Measurements from ENCODE around the gene LRRC2.
"Not testable (repeated sequence)": the region's sequence is repeated elsewhere in the genome, so short reads cannot be mapped to it uniquely, and the experiment has no call there.

The LRRC2 gene

DNA sequence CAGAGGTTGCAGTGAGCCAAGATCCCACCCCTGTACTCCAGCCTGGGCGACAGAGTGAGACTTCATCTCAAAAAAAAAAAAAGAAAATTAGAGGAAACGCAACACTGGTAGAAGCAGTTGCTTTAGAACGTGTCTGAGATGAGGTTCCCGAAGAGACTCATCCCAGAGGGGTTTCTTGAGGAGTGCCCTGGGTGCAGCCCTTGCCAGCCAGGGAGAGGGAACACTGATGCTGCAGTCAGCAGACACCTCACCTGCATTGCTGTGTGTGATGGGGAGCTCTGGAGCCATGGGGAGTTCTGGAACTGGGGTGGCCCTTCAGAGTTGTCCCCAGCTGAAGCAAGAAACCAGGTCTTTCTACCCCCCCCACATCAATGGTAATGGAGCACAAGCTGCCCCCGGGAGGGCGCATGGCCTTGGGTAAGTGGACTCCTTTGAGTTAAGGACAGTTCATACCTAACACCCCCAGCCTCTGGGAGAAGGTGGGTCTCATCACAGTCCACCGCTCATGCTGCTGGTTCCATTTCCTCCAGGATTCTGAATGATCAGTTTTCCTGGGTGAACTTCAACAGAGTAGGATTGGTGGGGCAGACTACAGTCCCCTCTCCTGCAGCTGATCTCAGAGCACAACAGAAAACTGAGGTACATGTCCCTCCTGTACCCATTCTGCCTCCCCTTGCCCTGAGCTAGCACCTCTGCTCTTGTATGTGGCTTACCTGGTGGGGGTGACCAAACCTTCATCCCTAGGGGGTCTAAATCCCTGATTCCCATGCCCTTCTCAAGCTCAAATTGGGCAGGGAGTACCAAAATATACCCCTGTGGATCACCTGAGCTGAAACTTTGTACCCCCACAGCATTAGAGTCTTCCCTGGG is 18.7 kb upstream of the LRRC2 start:
- FAIRE-seq = no peak

DNA sequence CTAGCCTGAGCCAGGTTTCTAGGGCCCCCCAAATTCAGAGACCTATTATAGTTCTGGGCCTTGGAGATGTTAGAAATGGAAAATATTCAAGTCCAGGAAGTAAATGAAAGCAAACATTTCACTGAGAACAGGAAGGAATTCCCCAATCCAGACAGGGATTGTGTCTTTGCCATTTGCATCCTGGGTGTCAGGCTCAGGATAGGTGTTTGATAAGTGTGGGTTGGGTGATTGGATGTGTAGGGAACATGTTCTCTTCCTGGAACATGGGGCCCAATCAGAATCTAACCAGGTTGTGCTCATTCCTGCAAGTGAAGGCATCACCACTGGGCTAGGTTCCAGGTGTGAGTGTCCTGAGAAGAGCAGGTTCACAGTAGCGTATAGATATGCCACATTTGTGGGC is 14.6 kb upstream of the LRRC2 start:
- FAIRE-seq = no peak

More for the DNA sequence above, 18.7 kb upstream of the LRRC2 start:
- DNase-seq (ENCODE audit: insufficient read length, low spot score) = no peak

DNA sequence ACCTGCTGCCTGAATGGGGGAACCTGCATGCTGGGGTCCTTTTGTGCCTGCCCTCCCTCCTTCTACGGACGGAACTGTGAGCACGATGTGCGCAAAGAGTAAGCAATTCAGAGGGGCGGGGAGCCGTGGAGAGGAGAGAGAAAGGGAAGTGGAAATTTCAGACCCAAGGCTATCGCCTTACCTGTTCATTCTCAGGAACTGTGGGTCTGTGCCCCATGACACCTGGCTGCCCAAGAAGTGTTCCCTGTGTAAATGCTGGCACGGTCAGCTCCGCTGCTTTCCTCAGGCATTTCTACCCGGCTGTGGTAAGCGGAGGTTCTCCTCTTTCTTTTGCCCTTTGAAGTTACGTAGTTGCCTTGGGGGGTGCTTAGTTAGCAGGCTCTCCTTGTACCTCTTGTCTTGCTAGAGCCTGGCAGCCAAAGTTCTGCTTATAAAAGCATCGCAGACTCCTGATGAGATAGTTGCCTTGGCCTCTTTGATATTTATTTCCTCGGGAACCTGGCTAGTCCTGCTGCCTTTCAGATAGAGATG is 13.7 kb upstream of the LRRC2 start:
- no peak for FAIRE-seq

More for the DNA sequence above, 14.6 kb upstream of the LRRC2 start:
- no peak for DNase-seq (ENCODE audit: insufficient read length, low spot score)

DNA sequence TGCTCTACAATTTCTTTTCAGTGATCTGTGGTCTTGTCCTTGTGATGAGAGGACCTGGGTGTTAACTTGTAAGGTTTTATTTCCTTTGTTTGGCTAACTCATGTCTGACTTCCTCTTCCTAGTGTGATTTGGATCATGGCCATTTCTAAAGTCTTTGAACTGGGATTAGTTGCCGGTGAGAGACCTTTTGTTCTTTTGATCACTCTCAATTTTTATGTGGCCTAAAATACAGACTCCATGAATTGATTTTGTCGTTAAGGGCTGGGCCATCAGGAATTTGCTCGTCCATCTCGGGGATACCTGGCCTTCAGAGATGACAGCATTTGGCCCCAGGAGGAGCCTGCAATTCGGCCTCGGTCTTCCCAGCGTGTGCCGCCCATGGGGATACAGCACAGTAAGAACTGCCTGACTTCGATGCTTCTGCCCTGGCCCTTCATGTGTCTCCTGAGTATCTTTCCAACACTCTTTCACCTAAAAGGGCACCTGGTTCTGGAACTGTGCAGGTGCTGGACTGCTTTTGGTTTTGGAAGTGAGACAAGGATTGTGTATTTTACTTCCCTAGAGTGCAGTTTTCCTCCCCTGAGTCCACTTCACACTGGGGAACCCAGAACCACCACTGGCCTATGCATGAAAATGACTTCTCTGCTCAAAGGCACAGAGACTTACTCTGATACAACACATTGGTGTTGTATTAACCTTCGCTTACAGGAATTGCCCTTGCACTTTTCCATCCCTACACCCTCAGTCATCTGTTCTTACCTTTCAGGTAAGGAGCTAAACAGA is 13.1 kb upstream of the LRRC2 start:
- no peak for DNase-seq (ENCODE audit: insufficient read length, low spot score)
- no peak for FAIRE-seq

More for the DNA sequence above, 13.7 kb upstream of the LRRC2 start:
- DNase-seq (ENCODE audit: insufficient read length, low spot score) = no peak

DNA sequence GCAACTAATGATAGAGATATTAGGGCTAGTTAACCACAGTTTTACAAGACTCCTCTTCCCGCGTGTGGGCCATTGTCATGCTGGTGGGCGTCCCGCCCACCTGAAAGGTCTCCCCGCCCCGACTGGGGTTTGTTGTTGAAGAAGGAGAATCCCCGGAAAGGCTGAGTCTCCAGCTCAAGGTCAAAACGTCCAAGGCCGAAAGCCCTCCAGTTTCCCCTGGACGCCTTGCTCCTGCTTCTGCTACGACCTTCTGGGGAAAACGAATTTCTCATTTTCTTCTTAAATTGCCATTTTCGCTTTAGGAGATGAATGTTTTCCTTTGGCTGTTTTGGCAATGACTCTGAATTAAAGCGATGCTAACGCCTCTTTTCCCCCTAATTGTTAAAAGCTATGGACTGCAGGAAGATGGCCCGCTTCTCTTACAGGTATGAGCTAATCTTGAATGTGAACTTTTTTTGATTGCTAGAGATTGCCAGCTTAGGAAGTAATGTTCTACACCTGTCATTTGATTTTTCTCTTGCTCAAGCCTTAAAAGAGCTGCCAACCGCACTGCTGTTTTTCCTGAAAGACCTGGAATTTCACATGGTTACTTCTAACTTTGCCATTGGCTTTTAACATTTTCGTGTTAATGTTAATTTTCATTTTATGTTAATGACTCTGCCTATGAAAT is 11.6 kb upstream of the LRRC2 start:
- FAIRE-seq; DNase-seq (ENCODE audit: insufficient read length, low spot score): not testable (repeated sequence)

DNA sequence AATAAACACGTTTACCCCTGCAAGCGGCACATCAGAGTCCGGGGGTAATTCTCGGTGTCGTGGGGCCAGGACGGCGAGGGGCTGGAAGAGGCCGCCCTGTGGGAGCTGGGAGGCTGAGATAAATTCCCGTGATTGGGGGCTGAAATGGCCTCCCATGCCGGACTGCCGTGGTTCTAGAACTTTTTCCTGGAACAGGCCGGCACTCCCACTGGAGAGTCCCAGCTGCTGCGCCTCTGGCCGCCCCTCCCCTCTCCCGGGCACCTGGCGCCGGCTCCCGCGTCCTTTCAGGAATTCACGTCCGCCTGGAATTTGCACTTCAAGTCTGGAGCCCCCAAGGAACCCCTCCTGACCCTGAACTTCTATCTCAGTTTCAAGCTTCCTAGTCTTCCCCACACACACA is 10.8 kb upstream of the LRRC2 start:
- FAIRE-seq (no peak), DNase-seq (ENCODE audit: insufficient read length, low spot score) (no peak)

DNA sequence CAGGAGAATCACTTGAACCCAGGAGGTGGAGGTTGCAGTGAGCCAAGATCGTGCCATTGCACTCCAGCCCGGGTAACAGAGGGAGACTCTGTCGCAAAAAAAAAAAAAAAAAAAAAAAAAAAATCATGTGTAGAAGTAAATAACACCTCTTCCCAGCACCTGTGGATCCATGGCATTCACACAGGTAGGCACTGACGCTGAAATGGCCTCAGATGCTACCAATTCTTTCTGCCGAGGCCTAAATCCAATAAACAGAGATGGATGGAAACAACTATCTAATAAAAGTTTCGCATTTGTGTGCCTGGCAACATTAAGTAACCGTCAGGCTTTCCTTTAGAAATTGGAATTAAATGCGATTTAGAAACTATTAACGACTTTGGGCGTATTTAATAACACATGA is 10.3 kb upstream of the LRRC2 start:
- DNase-seq (ENCODE audit: insufficient read length, low spot score) (no peak), FAIRE-seq (no peak)

DNA sequence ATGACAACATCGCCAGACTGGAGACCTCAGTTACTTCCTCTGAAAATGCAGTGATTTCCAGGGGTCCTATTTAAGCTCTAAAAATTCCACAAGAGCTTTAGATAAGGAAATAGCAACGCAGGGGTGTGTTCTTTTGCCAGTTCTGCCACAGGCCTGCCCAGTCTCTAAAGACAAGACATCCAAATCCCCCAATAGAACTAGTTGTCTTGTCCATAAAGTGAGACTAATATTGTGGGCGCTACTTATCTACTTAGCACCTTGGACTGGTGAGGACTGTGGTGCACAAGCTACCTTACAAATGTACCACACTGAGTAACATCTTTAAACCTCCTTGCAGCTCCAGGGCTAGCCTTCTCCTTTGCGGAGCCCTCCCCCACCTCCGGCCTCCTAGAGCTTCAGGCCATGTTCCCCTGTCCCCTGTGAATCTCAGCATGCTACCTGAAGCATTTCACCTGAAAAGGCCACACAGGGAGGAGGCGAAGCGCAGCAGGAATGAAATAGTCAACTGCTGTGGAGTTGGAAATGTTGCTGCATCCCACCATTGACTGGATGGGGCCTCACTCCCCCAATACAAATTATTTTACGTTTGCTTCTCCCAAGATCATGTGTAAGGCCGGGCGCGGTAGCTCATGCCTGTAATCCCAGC is 9.6 kb upstream of the LRRC2 start:
- FAIRE-seq (no peak), DNase-seq (ENCODE audit: insufficient read length, low spot score) (no peak)

DNA sequence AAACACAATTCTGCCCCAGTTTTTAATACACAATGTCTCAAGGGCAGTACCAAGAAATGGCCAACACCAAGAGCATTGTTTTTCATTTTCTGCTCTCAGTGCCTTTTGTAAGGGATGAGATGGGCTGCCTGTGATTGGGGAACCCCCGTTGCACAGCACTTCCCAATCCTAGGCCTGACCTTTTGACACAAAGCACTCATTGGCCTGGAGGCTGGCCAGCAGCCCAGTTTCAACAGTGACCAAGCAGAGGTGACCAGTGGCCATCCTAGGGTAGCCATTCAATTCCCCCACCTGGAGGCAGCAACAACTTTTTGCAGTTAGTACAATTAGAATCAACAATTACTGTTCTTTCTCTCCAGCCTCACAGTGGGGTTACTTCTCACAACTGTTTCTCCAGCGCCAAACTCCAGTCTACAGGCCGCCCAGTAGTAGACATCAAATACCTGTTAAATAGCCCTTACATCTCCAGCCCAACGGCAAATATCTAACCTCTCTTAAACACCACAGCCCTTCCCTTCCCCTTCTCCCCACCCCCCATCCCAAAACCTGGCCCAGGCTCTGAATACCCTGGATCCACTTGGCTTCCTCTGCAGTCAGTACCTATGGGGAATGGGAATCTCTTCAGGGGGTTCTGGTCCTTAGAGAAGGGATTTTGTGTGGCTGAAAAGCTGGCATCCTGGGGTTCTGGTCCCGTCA is 8.9 kb upstream of the LRRC2 start:
- DNase-seq (ENCODE audit: insufficient read length, low spot score) = no peak
- no peak for FAIRE-seq

DNA sequence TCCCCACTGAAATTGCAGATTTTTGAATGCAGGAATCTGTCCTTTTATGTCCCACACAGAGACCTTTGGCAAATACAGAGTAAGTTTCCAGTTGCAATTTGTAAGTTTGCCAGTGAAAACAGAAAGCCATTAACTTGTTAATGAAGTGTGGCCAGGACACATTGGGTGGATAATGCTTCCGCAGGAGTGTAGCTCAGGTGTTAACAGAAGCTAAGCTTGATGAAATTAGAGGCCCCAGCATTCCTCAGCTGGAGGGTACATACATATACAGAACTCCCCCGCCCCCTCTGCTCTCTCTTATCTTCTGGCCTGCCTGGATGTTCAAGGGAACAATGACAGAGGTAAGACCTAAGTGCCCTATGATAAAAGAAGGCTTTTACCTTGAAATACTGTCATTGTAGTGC is 8.1 kb upstream of the LRRC2 start:
- DNase-seq (ENCODE audit: insufficient read length, low spot score) = no peak
- no peak for FAIRE-seq

DNA sequence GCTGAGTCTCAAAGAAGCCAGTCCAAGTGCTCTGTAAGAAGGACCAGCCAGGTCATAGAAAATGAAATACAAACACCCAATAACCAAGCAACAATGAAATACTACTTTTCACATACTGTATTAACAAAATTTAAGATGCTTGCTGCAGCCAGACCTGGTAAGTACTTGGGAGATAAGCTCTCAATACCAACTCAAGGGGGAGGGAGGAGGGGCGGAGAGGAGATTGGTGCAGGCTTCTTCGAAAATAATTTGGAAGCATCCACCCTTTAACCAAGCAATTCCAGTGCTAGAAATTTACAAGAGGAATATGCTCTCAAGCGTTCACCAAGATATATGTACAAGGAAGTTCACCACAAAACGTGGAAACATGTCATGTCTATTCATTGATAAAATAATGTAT is 7.6 kb upstream of the LRRC2 start:
- DNase-seq (ENCODE audit: insufficient read length, low spot score) (no peak), FAIRE-seq (no peak)

DNA sequence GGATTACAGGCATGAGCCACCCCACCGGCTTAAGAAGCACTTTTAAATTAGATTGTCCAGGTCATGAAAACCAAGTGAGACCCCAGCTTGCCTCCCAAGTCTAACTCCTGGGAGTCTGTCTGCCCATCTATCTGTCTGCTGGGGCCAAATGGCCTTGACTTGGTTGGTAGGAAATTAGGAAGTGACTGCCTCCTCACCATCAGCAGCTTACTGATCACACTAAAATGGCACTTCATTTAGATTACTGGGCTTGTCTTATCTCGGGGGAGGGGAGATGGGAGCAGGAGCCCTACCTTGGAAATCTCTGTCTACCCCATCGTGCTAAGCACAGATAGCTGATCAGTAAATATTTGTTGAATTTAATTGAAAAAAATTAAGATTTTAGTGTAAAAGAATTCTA is 5.6 kb upstream of the LRRC2 start:
- DNase-seq (ENCODE audit: insufficient read length, low spot score) (no peak), FAIRE-seq (no peak)

DNA sequence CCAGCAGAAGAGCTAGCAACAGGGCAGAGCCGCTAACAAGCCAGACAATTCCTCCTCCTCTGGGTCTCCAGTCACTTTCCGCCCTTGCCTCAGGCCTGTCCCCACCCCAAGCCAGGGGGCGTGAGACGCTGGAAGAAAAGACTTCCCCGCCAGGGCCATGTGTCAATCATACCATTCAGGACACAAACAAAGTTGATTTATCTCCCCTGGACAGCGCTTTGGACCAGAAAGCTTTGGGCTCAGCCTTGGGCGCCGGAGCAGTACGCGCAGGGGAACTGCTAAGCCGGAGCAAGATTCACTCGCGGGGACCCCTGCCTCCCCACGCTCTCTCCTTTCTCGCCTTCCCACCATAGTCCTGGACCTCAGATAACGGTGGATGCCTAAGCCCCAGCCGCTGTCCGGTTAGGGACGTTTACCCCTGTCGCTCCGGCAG is 479 bp downstream of the LRRC2 start:
- FAIRE-seq (no peak), DNase-seq (ENCODE audit: insufficient read length, low spot score) (no peak)

DNA sequence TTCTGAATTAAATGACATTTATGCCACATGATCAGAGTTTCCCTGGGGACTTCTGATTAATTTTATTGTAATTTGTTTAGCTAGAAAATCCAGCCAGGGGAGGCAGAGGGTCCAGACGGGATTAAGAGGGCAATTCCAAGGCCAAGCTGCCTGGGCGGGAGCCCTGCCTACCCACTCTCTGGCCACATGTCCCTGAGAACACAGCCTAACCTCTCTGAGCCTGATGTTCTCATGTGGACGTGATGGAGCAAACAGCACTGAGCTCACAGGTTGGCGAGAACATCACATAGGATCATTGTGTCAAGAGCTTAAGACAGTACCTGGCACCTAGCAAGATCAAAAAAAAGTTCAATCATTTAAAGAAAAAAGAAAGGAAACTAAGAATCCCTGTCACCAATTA is 1.0 kb downstream of the LRRC2 start:
- DNase-seq (ENCODE audit: insufficient read length, low spot score) (no peak), FAIRE-seq (no peak)

DNA sequence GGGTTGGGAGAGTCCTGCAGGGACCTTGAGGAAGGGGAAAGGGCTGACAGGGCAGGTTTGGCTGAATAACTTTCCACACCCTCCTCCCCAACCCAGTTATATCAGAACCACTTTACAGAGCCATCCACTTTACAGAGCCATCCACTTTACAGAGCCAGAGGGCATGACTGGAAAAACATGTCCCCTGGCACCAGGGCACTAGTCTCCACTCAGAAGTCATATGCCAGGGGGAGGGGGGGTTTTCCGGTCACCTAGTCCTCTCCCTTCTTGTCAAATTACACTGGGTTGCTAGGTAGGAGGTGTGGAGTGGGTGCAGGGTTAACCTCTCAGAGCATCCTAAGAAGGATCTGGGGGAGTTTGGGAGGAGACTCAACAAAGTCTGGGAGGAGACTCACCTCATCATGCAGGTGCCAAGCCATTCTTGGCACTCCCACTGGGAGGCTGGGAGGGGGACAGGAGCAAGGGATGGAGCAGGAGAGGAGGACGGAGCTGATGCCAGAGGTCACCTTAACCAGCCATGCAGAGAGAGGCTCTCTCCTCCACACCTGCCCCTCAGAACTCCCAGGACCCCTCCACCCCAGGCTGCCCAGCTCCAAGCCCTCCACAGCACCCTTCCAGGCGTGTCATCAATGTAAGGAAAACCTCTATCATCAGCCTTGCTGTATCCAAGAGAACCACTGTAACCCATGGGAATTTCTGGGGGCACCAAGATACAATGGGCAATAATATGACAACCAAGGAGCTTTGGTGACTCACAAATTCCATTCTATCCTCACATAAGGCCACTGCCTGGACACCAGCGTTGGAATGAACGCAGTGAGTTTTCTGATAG is 1.7 kb downstream of the LRRC2 start:
- no peak for FAIRE-seq
- DNase-seq (ENCODE audit: insufficient read length, low spot score) = no peak

DNA sequence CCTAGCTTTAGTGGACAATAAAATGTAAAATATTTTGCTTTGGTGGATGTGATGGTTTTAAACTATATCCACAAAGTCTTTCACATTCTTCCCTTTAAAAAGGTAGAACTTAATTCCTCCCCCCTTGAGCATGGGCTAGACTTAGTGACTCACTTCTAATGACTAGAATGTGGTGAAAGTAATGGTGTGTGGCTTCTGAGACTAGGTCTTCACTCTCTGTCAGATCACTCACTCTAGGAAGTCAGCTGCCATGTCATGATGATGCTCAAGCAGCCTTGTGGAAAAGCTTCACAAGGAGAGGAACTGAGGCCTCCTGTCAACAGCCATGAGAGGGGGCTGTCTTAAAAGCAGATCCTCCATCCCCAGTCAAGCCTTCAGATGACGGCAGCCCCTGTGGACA is 4.2 kb downstream of the LRRC2 start:
- DNase-seq (ENCODE audit: insufficient read length, low spot score) = no peak
- no peak for FAIRE-seq

DNA sequence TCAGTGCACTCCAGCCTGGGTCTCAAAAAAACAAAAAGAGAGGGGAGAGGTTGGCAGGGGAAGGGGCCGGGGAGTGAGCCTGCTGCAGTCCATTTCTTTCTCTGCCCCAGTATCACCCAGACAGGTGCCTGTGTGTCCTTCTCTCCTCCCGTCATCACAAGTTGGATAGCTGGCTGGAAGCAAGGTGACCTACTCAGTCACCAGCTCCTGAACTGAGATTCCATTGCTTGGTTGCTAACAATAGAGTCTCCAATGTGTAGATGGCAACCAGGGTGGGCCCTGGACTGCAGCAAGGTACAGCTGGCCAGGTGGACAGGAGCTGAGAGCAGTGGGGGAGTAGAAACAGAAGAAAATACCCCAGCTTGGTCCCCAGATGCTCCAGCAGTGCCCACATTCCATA is 4.6 kb downstream of the LRRC2 start:
- FAIRE-seq (no peak), DNase-seq (ENCODE audit: insufficient read length, low spot score) (no peak)

DNA sequence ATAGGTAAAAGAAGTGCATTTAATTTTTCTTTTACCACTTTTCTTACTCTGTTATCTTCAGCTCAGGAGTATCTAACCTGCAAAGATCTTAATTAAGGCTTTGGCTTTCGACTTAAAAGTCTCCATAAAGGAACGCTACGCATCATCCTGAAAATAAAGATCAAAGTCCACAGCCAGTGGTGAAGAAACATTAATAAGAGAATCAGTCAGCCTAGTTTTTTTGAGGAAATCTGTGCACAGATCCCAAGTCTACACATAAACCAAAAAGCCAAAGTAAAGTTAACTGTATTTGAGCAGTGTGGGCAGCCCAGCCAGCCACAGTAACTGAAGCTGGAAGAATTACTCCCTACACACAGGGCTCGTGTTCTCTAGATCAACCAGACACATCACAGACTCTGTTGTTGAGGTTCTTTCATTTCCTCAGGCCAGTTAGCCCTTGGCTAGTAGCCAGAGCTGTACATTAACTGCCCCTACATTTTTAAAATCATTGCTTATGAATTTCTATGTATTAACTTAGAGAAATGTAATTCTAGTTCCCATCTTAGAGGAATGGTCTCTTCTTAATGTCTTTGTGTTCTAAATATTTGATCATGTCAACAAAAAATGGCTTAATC is 6.9 kb downstream of the LRRC2 start:
- DNase-seq (ENCODE audit: insufficient read length, low spot score) (no peak), FAIRE-seq (no peak)
